Measurements from ENCODE around the gene GABRA4.

- TF ChIP-seq POLR2A (IDR thresholded peaks at IDR 0.05; ENCODE audit: low read depth, low read length) (no peak), ESRRA (IDR thresholded peaks at IDR 0.05; ENCODE audit: low read length) (no peak), CTCF (IDR thresholded peaks at IDR 0.05 in 2 of 3, conservative IDR thresholded peaks at IDR 0.05 in 1 of 3; ENCODE audit: control insufficient read depth in 2 of 3, extremely low read depth in 1 of 3, insufficient read depth in 1 of 3, low read depth in 3 of 3, low read length in 3 of 3) (no peak), KDM1A (IDR thresholded peaks at IDR 0.05; ENCODE audit: borderline replicate concordance) (no peak), POLR2AphosphoS5 (IDR thresholded peaks at IDR 0.05; ENCODE audit: low read length) (no peak)
Observed at GRCh38 chr4:46933686-46934085, 59.7 kb downstream of the GABRA4 start.
